ENCODE data around the gene PYCARD.
"Not testable (repeated sequence)": the region's sequence is repeated elsewhere in the genome, so short reads cannot be mapped to it uniquely, and the experiment has no call there.

Gene PYCARD

DNA sequence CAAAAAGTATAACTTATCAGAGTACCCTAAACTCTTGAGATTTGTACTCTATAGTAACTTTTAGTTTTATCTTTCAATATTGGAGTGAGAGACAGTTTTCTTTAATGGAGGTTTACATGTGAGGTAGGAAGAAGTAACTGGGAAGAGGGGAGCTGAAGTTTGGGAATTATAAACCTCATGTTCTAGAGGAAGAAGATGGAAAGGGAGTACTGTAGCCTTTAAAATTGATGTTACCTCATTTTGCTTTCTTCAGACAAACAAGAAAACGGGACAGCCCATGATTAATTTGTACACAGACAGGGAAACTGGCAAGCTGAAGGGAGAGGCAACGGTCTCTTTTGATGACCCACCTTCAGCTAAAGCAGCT lies 13.2 kb downstream of the PYCARD start:
- DNase-seq: no peak

DNA sequence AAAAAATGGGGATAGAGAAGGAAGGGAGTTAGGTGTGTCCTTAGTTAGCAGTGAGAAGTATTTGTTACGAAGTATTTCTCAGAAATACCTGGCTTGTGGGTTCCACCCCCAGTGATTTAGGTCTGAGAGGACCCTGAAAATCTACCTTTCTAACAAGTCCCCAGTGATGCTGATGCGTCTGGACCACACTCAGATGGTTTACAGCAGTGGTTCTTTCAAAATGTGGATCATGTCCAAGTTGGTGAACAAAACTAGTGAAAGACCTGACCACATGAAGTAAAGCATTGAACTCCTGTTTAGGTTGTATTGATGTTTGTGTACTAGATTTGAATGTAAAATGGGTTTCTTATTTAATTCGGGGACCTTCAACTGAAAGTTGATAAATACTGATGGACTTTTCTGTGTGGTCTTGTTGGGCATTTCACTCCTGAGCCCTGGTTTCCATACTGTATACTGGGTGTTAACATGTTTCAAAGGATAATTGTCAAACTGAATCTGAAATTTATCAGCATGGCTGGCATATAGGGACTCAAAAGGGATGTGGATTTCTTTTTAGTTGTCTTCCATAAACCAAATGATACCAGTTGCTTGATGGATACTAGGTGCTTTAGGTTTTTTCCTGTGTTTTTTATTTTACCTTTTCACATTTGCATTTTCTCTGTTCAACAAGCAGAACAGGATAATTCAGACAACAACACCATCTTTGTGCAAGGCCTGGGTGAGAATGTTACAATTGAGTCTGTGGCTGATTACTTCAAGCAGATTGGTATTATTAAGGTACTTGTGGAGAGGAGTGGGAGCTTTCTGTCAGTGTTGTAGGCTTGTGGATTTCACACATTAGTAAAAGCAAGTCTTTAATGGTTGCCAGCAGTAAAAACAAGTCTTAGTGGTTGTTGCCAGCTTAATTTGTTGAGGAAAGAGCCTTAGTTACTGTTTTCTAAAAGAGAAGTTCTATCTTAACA lies 13.8 kb downstream of the PYCARD start:
- DNase-seq: no peak

DNA sequence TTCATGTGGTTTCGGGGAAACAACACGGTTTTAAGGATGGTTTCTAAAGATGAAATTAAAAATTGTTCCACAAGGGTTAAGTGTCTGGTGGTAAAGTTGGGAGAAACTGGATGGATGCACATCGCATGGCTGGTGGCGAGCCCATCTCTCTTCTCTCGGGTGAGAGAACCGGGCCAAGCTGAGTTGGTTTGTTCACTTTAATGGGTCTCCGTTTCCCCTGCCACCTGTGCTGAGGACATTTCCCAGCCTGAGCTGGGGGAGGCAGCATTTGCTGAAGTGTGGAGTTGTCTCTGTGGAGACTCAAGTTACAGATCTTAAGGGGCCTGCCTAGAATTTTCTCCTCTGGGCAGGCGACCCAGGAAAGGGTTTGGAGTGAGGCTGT lies 14.8 kb downstream of the PYCARD start:
- DNase-seq: no peak

DNA sequence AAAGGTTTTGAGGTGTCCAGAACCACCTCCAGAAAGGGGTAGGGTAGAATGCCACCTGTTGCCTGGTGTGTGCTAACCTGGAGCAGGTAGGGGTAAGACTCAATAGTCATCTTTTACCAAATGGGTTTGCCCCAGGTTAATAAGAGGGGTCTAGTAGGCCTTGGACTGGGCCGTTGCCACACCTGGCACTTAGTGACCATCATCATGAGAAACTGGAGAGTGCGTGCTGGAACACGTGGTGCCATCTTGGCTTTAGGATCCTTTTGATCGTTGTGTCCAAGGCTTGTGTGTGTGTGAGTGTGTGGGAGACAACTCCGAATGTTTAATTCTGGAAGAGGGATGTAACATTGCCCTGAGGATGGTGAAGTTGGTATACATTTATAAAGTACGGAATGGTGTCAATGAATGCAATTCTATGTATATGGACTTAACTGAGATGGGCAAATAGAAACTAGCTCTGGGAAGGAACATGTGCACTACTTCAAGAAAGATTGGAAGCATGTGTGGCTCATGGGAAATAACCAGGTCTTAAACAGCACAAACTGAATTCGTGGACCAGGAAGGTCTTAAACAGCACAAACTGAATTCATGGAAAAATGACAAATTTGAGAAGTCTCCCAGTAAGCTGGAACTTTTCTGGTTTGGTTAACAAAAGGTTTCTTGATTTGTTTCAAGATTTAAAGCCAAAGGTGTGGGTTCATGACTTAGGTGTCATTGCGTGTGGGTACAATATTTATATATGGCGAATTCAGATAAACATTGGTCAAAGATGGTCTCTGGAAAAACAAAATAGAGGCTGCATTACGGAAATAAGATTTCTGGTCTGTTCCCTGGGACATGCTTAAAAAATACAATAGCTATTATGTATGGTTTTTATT lies 15.4 kb downstream of the PYCARD start:
- no peak for DNase-seq

DNA sequence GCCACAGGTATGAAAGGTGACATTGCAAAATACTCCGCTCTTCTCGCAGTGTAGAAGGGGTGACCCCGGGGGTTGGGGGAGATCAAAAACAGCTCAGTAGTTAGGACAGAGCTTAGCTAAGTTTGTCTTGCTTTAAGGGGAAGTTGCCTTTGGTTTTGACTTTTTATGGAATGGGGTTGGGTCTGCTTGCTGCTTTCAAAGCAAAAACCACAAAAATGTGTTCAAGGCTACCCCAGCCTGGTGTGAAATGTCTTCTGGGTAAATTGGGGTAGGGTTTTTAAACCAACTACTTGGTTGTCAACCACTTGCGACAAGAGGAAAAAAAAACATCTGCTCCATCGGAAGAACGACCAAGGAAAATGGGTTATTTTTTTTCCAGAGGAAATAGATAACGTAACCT lies 16.4 kb downstream of the PYCARD start:
- DNase-seq: no peak

DNA sequence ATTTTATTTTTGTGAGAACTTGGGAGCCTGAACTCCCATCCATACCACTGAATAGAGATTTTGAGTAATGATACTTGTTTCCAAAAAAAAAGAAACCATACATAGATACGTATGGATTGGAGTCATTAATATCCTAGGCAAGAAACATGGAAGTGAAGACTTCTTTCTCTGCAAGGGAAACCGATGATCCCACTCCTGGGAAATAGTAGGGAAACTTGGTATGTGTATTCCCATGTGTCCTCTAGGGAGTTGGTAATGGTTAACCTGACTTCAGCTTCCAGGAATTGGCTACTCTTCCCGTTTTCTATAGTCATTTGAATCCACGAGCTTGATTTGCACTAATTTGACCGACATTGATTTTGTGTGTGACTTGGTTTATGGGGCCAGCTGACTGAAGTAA lies 17.2 kb downstream of the PYCARD start:
- no peak for DNase-seq

DNA sequence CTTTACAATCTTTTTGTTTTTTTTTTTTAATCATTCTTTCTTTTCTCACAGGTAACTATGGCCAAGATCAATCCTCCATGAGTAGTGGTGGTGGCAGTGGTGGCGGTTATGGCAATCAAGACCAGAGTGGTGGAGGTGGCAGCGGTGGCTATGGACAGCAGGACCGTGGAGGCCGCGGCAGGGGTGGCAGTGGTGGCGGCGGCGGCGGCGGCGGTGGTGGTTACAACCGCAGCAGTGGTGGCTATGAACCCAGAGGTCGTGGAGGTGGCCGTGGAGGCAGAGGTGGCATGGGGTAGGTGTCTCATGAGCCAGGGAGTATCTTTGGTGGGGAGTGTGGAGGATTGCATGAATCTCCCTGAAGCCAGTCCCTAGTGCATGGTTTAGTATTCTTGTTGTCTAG lies 17.7 kb downstream of the PYCARD start:
- DNase-seq: no peak

DNA sequence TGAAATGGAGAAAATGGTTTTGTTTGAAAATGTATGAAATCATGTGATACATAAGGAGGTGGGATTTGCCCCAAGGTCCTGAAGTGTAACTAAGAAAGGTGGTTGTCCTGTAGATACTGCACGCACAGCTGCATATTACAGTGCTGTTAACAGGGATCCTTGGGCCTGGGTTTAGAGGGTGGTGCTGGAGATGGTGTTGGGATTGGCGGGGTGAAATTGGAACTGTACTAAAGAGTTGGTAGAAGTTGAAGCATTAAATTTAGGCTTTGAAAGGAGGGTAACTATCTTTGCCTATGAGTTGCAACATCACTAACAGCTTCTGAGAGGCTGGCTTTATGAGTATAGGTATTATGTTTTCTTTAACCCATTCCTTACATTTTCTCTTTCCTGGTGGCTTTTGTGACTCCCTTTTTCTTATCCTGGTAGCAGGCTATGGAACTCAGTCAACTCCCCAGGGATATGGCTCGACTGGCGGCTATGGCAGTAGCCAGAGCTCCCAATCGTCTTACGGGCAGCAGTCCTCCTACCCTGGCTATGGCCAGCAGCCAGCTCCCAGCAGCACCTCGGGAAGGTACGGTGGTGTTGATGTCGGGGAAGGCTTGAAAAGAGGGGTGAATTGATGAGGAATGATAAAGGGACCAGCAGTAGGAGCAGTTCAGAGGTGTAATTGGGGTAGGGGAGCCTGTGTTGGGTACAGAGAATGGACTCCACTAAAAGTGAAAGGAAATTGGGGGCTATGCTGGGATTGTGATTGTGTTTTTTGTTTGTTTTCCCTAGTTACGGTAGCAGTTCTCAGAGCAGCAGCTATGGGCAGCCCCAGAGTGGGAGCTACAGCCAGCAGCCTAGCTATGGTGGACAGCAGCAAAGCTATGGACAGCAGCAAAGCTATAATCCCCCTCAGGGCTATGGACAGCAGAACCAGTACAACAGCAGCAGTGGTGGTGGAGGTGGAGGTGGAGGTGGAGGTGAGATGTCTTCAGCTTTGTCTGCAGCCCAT lies 18.8 kb downstream of the PYCARD start:
- no peak for DNase-seq

DNA sequence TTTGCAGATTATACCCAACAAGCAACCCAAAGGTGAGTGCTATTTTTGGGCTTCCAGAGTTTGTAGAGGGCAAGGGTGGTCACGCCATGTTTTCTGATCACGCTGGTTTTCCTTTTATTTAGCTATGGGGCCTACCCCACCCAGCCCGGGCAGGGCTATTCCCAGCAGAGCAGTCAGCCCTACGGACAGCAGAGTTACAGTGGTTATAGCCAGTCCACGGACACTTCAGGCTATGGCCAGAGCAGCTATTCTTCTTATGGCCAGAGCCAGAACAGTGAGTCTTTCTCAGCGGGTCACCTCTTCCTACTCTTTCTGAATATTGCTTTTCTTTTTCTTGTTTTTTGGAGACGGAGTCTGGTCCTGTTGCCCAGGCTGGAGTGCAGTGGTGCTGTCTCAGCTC lies 20.2 kb downstream of the PYCARD start:
- DNase-seq: no peak

DNA sequence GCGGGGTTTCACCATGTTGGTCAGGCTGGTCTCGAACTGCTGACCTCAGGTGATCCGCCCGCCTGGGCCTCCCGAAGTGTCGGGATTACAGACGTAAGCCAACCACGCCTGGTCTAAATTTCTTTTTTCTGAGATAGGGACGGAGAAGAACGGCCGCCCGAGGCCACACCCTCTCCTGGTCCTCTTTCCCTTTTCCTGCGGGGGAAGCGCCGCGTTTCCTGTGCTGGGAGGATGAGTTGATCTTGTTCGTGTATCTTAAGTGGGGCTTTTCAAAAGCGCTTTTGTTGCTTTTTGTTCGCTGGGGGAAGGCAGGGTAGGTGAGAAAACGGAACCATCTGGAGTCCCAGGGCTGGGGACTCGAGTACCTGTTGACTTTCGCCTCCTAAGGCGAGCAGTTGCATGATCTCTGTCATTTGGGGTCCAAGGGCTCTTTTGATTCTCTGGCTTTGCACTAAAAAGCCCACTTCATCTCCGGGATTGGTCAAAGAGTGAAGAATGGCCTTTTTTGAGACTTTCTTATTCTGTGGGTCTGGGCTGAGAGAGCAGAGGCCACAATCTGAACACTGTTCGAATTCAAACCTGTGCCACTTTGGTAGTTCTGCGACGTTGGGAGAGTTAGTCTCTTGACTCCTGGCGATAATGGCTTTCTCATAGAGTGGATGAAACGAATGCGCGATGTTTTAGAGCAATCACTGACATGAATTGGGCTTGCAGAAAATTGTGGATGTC lies 21.3 kb downstream of the PYCARD start:
- peak; percentile 47 to 60 for DNase-seq

DNA sequence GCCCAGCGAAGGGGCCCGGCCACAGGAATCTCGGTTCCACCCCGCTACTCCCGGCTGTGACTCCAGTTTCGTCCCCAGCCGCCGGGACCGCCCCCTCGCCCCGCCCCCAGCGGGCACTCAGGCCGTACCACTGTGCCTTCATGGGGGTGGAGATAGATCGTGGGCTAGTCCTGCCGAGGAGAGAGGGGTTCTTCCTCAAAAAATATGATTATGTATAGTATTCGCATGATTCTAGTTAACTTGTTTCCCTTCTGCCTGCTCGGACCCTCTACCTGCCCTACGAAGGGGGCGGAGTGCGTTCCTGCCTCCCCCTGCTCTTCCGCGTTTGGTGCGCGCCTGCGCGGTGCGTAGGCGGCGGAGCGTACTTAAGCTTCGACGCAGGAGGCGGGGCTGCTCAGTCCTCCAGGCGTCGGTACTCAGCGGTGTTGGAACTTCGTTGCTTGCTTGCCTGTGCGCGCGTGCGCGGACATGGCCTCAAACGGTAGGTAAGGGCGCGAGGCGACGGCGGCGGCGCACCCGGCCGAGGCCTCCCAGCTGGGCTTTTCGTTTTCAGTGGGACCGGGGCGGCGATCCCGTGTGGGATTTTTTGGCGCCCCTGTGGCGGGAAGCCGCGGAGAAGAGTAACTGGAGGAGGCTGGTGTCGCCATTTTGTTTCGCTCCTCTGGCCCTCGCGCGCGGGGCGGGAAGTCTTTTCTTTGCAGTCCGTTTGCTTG lies 22.7 kb downstream of the PYCARD start, which contains the start of gene FUS:
FUS (plus strand) TSS at position 393 of the 713 bp plus-strand sequence; CDS start at position 469, 76 bp downstream.
- DNase-seq: peak; percentile 91 to 92

DNA sequence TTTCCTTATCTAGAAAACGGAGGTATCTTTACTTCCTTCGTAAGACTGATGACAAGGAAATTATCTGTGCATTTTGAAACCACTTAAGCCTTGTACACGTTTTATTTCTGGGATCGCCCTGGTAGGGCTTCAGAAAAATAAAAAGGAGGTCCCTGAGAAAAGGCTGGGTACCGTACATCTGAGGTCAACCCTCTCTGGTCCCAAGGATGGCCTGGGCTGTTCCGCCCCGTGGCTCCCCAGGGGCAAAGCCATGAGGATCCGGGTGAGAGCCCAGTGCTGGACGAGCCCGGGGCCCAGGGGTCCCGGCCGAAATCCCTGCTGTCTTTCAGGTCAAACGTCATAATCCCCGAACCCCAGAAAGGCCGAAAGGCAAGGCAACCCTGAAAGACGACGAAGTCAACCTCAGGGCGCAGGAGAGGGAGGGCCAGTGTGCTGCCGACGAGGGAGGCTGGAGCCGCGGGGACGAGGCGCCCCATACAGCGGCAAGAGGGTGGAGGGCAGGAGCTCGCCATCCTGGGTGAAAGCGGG lies 23.3 kb downstream of the PYCARD start:
- DNase-seq: no peak

DNA sequence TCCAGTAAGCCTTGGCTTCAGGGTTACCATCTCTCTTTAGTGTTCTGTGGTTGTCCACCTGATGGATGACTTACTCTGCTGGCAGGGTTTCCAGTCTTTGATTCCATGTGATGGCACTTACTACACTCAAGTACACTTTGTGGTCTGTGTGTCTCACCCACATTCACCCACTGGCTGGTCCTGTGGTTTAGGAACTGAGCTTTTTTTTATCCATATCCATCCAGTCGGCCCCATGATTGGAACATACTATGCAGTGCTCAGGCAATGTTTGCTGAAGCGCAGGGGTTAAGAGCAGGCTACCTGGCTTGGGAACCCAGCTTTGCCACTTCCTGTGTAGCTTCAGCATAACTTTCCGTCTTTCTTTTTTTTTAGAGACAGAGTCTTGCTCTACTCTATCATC lies 25.4 kb downstream of the PYCARD start:
- DNase-seq: peak; percentile 44 to 63

DNA sequence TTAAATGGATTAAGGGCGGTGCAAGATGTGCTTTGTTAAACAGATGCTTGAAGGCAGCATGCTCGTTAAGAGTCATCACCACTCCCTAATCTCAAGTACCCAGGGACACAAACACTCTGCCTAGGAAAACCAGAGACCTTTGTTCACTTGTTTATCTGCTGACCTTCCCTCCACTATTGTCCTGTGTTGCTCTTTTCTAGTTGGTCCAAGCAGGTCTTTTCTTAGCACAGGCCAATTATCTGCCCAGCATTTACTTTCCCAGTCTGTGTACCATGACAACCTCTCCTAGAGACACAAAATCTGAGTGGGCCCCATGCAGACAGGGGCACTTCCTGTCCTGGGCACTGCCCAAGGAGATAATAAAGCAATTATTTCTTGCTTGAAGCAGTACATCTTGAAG lies 32.5 kb downstream of the PYCARD start:
- not testable (repeated sequence) for DNase-seq

DNA sequence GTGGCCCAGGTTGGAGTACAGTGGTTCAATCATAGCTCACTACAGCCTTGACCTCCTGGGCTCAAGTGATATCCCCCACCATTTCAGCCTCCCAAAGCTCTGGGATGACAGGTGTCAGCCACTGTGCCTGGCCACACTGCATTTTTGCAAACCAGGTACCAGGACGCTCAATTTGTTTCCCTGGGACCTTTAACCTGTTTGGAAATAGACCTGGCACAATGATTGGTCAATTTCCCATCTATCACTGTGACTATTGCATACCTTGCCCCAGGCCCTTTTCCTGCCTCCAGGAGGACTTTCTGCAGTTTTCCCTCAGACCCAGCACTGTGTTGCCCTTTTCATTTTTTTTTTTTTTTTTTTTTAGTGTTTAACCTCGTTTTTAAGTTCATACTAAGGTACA lies 33.7 kb downstream of the PYCARD start:
- DNase-seq: no peak

DNA sequence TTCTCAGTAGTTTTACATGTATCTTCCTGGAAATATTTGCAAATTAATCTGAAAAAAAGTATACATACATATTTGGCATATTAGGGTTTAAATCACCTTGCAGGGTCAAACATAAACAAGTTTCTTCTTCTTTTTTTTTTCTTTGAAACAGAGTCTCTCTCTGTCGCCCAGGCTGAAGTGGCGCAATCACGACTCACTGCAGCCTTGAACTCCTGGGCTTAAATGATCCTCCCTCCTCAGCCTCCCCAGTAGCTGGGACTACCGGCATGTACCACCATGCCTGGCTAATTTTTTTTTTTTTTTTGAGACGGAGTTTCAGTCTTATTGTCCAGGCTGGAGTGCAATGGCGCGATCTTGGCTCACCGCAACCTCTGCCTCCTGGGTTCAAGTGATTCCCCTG lies 35.2 kb downstream of the PYCARD start:
- DNase-seq: no peak

DNA sequence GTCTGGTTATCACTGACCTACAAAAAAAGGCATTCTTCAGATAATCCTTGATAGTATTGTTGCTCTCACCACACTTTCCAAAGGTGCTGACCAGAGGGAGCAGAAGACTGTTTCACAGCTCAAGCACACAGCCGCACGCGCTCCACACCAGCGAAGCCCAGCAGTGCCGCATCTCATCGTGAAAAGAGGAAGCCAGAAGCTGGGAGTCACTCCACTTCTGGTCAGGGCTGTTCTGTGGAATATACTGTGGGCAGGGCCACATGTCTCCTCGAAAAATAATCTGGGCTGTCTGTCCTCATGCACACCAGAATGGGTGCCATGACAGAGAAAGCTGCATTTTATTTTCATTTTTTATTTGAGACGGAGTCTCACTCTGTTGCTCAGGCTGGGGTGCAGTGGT lies 45.4 kb downstream of the PYCARD start:
- DNase-seq: no peak

All from activated CD4-positive, alpha-beta T cell treated with anti-CD3 and anti-CD28 coated beads, Interleukin-2, amount 50 U/mL, for 48 hours (primary cell).